ES-I3 (cell line): ENCODE measurements around the gene PSG4.
"Not testable (repeated sequence)": the region's sequence is repeated elsewhere in the genome, so short reads cannot be mapped to it uniquely, and the experiment has no call there.

ENCODE experiments used
- H3K36me3 ChIP-seq: 2 replicates; pipeline ENCODE4 v1.6.1; 2013; ENCODE audit warnings: mild to moderate bottlenecking, low read length, control low read depth, moderate library complexity; ENCODE audit not compliant: insufficient read depth
- H3K4me1 ChIP-seq: 2 replicates; pipeline ENCODE4 v1.6.1; 2013; ENCODE audit warnings: mild to moderate bottlenecking, control low read depth, low read length; ENCODE audit not compliant: insufficient read depth
- H3K9ac ChIP-seq: 2 replicates; pipeline ENCODE4 v1.6.1; 2013; ENCODE audit warnings: low read depth, mild to moderate bottlenecking, low read length, moderate library complexity
- H3K9me3 ChIP-seq: 2 replicates; pipeline ENCODE4 v1.6.1; 2013; ENCODE audit warnings: mild to moderate bottlenecking, low read length, moderate library complexity; ENCODE audit not compliant: control insufficient read depth, insufficient read depth

The PSG4 gene

GRCh38 chr19:43219136-43219535 lies 13.7 kb upstream of the PSG4 start:
- H3K4me1 ChIP-seq, H3K9ac ChIP-seq, H3K9me3 ChIP-seq, H3K36me3 ChIP-seq: not testable (repeated sequence)

GRCh38 chr19:43215881-43216280 lies 10.4 kb upstream of the PSG4 start:
- not testable (repeated sequence) for H3K4me1 ChIP-seq, H3K9me3 ChIP-seq, H3K9ac ChIP-seq, H3K36me3 ChIP-seq

DNA sequence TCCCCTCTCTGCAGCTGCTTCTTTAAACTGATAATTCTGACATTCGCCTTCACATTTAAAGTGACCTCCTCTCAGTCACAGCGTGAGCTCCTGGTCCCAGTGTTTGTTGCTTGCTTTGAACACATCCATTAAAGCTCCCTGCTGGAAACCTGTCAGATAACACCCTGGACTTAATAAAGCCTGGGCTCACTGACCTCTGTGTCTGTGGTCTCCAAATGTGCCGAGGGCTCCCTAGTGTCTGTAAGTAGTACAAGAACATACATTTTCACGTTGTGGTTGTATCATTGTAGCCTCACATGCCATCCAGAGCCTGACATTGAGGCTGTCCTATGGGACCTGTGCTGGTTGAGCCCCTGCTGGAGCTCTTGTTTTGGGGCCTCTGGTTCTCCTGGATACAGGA lies 2.6 kb upstream of the PSG4 start:
- H3K9me3 ChIP-seq, result no peaks in the 10 kb centered on the region

GRCh38 chr19:43207174-43207573 lies 1.7 kb upstream of the PSG4 start:
- H3K9me3 ChIP-seq, H3K4me1 ChIP-seq, H3K36me3 ChIP-seq, H3K9ac ChIP-seq: not testable (repeated sequence)

More for the DNA sequence above, 2.6 kb upstream of the PSG4 start:
- Histone ChIP-seq H3K9ac (no peak overlapping the region), H3K4me1 (no peaks in the 10 kb centered on the region; the same call in 1 of the 2 replicates), H3K36me3 (no peaks in the 10 kb centered on the region)

DNA sequence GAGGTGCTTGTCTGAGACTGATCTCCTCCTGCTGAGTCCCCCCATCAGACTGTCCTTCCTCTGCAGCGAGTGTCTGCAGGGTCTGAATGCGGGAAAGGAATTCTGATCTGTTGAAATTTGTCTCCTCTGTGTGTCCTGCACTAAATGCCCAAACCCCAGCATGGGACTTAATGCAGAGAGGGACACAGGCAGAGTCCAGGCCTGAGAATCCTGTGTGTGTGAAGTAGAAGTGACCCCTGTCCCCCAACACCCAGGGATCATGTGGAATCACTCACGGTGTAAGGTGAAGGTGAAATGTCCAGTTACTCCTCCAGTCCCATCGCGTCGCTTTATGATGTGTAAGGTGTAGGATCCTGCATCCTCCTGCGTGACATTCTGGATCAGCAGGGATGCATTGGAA lies 1.8 kb downstream of the PSG4 start:
- H3K9me3 ChIP-seq, H3K9ac ChIP-seq, H3K36me3 ChIP-seq, H3K4me1 ChIP-seq: not testable (repeated sequence)

GRCh38 chr19:43201891-43202290 lies 3.5 kb downstream of the PSG4 start:
- not testable (repeated sequence) for H3K9me3 ChIP-seq, H3K4me1 ChIP-seq, H3K9ac ChIP-seq, H3K36me3 ChIP-seq

DNA sequence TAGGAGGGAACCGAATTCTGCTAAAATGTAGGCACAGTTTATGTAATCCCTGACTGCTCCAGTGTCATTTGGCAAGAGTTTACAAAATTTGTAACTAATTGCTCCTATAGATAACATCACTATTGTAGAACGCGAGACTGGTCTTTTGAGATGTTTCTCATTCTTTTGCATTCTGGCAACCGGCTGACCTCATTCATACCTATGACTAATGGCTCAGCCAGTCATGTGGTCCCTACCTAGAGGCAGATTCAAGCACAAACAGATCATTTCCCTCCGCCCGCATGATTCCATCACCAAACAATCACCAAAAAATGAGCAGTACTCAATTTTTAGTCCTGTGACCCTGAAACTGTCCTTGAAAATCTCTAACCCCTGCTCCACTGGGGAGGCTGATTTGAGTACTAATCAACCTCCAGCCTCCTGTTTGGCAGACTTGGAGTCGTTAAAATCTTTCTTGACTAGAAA lies 4.1 kb downstream of the PSG4 start:
- not testable (repeated sequence) for H3K4me1 ChIP-seq, H3K36me3 ChIP-seq, H3K9me3 ChIP-seq, H3K9ac ChIP-seq

DNA sequence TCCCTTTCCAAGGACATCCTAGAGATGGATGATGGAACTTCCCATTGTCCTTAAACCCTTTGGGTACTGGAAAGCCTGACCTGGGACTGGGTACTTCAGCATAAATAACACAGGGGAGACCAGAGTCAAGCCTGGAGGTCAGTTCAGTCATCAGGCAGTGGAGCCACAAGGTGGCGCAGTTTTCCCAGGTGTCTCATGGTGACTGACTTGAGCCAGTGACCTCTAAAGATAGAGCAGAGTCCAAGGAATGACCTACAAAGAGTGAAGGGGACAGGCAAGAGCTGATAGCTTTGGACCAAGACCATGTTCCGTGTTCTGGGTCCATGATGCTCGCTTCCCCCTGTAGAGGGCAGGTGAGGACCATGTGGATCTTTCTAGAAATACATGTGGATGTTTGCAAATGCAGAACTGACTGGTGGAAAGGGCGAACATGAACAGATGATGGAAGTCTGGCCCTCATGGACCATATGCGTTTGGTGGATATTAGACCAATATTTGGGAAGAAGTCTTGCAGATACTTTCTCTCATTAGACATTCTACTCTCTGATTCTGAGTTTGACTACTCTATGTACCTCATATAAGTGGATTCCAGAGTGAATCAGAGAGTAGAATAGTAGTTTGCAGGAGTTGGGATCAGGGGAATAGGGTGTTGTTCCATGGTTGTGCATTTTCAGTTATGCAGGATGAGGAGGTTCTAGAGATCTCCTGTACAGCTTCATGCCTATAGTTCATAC lies 6.6 kb downstream of the PSG4 start:
- not testable (repeated sequence) for H3K9me3 ChIP-seq, H3K9ac ChIP-seq, H3K36me3 ChIP-seq, H3K4me1 ChIP-seq

DNA sequence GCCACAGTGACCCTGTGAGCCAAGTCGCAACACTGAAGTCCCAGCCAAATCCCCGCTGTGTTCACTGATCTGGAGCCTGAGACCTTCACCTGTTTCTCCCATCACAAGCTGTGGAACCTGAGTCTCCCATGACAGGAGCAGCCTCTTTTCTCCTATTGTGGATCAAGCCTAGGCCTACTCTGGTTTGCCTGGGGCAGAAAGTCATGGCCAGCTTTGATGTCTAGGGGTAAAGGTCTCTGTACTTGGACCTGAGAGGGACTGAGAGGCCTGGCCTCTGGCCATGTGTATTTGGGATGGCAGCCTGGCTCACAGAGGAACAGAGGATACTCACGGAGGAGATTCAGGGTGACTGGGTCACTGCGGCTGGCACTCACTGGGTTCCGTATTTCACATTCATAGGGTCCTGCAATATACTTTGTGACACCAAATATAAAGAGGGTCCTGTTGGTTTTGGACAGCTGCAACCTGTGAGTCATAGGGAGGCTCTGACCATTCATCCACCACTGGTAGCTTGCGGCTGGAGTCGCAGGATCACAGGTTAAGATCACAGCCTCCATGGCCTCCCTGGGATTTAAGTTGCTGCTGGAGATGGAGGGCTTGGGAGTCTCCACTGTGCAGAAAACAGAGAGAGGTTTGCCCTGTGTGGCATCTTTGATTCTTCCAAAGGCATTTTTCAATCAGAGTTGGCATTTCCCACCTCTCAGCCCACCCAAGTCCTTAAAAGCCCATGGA lies 7.6 kb downstream of the PSG4 start:
- not testable (repeated sequence) for H3K4me1 ChIP-seq, H3K9me3 ChIP-seq, H3K9ac ChIP-seq, H3K36me3 ChIP-seq

DNA sequence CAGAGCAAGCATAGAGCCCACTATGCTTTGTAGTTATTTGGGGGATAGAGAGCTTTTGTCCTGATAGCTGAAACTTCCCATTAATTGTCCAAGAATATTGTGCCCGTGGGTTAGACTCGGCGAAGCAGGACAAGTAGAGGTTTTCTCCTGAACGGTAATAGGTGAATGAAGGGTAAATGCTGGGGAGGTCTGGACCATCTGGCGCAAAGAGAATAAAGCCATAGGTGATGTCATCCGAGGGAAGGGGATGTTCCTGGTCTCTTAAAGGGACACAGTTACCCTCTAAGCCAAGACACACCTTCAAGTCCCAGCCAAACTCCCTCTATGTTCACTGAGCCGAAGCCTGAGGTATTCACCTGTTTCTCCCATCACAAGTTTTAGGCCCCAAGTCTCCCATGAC lies 11.0 kb downstream of the PSG4 start:
- H3K4me1 ChIP-seq, H3K9ac ChIP-seq, H3K36me3 ChIP-seq, H3K9me3 ChIP-seq: not testable (repeated sequence)

DNA sequence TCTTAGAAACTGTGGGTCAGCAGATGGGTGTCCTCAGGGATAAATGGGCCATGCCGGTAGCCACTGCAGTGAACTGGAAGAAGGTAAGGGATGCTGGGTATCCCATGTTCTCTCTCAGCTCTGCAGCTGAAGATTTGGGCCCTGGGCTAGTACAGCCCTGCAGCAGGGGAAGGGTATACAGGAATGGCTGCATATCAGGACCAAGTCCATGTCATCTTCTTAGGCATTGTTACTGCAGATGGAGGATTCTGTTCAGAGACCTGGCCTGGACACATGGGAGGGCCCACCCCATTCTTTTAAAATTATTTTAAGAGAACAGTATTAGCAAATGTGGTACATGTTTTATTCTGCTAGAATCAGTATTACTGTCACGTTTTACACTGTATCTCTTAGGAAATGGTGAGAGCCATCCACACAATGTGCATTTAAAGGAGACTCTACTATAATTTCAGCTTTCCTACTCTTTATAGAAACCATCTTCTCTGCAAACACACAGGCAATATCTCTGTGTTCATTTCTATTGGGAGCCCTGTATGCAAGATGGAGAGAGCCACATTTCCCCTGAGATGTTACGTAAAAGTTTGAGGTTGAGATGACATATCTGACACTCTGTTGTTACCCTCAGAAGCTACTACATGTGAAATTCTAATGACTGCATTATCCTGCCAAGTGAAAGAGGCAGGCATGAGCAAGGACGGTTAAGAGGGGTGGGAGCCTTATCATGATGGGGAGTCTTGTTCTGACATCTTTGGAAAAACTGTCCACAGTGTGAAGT lies 12.9 kb downstream of the PSG4 start:
- H3K9me3 ChIP-seq, H3K4me1 ChIP-seq, H3K9ac ChIP-seq, H3K36me3 ChIP-seq: not testable (repeated sequence)

DNA sequence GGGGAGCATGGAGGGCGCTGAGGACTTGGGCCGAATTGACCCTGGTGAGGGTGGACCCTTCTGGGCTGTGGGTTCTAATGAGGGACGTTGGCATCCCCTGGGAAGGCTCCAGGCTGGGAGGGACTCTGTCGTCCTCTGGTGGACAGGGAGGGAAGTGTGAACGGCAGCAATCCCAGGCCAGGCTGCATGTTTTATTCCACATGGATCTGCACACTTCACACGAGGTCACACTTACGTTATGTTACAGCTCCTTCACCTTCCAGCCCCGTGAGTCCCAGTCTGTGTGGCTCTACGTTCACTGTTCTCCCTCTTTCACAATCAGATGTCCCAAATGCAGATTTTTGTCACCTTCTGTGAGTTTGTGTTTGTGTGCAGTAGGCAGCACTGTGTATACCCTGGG lies 17.3 kb downstream of the PSG4 start:
- H3K9ac ChIP-seq, H3K4me1 ChIP-seq, H3K9me3 ChIP-seq, H3K36me3 ChIP-seq: not testable (repeated sequence)

DNA sequence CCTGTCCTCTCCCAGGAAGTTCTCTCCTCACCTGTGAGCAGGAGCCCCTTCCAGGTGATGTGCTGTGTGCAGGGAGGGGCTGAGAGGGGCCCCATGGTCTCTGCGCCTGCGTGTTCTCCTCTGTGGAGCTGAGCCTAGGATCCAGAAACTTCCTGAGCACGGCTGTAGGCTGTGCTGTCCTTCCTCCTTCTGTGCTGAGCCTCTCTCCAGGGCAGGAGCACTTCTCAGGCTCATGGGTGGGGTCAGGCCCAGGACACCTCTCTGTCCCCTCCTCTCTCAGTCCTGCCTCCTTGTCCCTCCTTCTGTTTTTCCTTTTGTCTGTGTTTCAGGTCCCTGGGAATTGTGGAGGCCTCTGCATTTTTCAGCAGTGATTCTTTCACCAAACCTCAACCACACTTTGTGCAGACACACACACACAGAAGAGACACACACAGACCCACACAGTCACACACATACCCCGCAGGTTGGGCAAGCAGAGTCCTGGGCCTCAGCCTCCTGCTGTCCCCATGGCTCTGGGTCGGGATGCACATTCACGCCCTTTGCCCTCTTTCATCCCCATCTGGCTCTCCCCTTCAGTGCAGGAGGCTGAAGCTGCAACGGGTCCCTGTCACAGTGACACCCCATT lies 19.0 kb downstream of the PSG4 start, which contains the start of gene PSG5:
Gene PSG5 (minus strand): TSS at position 226 of the 625 bp plus-strand sequence. CDS start 131 bp downstream, at position 95.
- not testable (repeated sequence) for H3K9ac ChIP-seq, H3K4me1 ChIP-seq

DNA sequence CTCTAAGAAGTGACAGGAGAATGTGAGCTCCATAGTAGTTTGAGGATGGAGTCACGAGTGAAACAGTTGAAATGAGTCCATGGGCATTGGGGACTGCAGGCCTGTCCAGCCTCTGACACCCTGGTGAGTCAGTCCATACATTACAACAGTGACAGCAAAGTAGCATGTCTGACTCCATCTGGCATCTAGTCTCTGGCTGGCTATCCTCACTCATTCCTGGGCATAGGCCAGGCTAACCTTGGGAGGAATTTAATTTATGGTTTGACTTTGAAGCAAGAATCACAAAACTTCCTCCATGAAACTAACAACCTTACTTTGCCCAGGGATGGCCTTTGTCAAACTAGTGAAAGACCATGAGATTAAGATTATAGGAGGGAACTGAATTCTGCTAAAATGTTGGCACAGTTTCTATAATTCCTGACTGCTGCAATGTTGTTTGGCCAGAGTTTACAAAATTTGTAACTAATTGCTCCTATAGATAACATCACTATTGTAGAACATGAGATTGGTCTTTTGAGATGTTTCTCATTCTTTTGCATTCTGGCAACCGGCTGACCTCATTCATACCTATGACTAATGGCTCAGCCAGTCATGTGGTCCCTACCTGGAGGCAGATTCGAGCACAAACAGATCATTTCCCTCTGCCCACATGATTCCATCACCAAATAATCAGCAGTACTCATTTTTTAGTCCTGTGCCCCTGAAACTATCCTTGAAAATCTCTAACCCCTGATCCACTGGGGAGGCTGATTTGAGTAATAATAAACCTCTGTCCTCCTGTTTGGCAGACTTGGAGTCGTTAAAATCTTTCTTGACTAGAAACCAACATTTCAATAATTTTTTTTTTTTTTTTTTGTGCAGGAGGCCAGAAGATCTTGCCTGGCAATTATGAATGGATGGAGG lies 23.3 kb downstream of the PSG4 start:
- H3K9me3 ChIP-seq, H3K9ac ChIP-seq, H3K36me3 ChIP-seq: not testable (repeated sequence)

More for the DNA sequence above, 19.0 kb downstream of the PSG4 start, which contains the start of gene PSG5:
- H3K36me3 ChIP-seq, H3K9me3 ChIP-seq: not testable (repeated sequence)

More for the DNA sequence above, 23.3 kb downstream of the PSG4 start:
- not testable (repeated sequence) for H3K4me1 ChIP-seq
